Mesothelial cell of epicardium (in vitro differentiated cells): Measurements from ENCODE around the gene APC. TPM values are rescaled to one million over a fixed set of nuclear protein-coding genes. Genes with fewer than 3 reads are reported as not detected.
"Not testable (repeated sequence)": the region's sequence is repeated elsewhere in the genome, so short reads cannot be mapped to it uniquely, and the experiment has no call there.

Experiments used
- DNase-seq, 2 experiments: peaks; one replicate each; pipeline ENCODE4 v3.0.0; 2021; ENCODE audit warnings: low spot score in 2 of 2; ENCODE audit not compliant: unreplicated experiment in 2 of 2
- H3K27ac Mint-ChIP-seq: 2 replicates; pipeline ENCODE4 v1.8.0; 2021; ENCODE audit warnings: mixed read lengths
- H3K27me3 Mint-ChIP-seq: 2 replicates; pipeline ENCODE4 v1.8.0; 2021; ENCODE audit warnings: low read depth, mixed read lengths
- H3K36me3 Mint-ChIP-seq: 2 replicates; pipeline ENCODE4 v1.8.0; 2021; ENCODE audit warnings: mixed read lengths
- H3K4me1 Mint-ChIP-seq: 2 replicates; pipeline ENCODE4 v1.8.0; 2021; ENCODE audit warnings: mixed read lengths
- H3K4me3 Mint-ChIP-seq: 2 replicates; pipeline ENCODE4 v1.8.0; 2021; ENCODE audit warnings: mild to moderate bottlenecking, moderate library complexity, mixed read lengths
- H3K9me3 Mint-ChIP-seq: 2 replicates; pipeline ENCODE4 v1.8.0; 2021; ENCODE audit warnings: mixed read lengths
- CTCF ChIP-seq: fragments of 200-600 bp; sonication (generic); IDR thresholded peaks from one replicate; pipeline ENCODE4 v1.5.0; 2021; ENCODE audit warnings: antibody characterized with exemption; ENCODE audit not compliant: unreplicated experiment
- total RNA-seq: library from RNA; stranded (reverse); gene quantifications from 3 replicates; pipeline ENCODE4 v1.2.1, GENCODE V29; 2021

Gene APC
- total RNA-seq, 1 donor from 2014 or later = 56.3 TPM

DNA sequence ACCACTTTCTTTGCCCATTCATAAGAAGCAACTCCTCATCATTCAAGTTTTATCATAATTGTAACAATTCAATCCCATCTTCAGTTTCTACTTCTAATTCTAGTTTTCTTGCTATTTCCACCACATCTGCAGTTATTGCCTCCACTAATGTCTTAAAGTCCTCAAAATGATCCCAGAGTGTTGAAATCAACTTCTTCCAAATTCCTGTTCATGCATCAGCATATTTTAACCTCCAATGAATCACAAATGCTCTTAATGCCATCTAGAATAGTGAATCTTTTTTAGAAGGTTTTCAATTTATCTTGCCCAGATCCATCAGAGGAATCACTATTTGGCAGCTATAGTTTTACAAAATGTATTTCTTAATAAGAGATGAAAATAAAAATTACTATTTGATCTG is 120.2 kb downstream of the APC start:
- TF ChIP-seq CTCF = no peak
- peaks cover 33% of the 10 kb centered on the region for H3K27me3 Mint-ChIP-seq
- no peak overlapping the region for H3K4me3 Mint-ChIP-seq
- DNase-seq = no peak
- H3K4me1 Mint-ChIP-seq = peaks cover 18% of the 10 kb centered on the region
- H3K9me3 Mint-ChIP-seq = peaks cover 10% of the 10 kb centered on the region
- H3K27ac Mint-ChIP-seq = no peak overlapping the region
- peaks cover 4% of the 10 kb centered on the region for H3K36me3 Mint-ChIP-seq

DNA sequence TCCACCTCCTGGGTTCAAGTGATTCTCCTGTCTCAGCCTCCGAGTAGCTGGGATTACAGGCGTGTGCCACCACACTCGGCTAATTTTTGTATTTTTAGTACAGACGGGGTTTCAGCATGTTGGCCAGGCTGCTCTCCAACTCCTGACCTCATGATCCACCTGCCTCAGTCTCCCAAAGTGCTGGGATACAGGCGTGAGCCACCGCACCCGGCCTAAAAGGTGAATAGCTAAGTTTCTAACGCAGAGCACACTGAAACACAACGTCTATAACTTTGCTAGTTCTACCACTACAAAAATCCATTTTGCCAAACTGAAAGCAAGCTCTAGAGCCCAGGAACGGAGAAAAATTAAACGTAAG is 122.9 kb downstream of the APC start:
- not testable (repeated sequence) for H3K9me3 Mint-ChIP-seq, DNase-seq, H3K36me3 Mint-ChIP-seq
- Mint-ChIP-seq H3K4me3 (peak overlapping the region; percentile 97), H3K27me3 (peaks cover 21% of the 10 kb centered on the region), H3K27ac (peak overlapping the region; percentile 98), H3K4me1 (peaks cover 26% of the 10 kb centered on the region)

- peaks cover 26% of the 10 kb centered on the region for H3K4me1 Mint-ChIP-seq
- H3K36me3 Mint-ChIP-seq = peaks cover 3% of the 10 kb centered on the region
- peak; percentile 70 to 84 for DNase-seq
- TF ChIP-seq CTCF = no peak
- peaks cover 16% of the 10 kb centered on the region for H3K27me3 Mint-ChIP-seq
- no peaks in the 10 kb centered on the region for H3K9me3 Mint-ChIP-seq
- H3K27ac Mint-ChIP-seq = peak within 1 kb of the TSS; percentile 98
- H3K4me3 Mint-ChIP-seq = peak within 1 kb of the TSS; percentile 97
Observed at GRCh38 chr5:112860929-112861637, 123.4 kb downstream of the APC start, which contains the start of gene SRP19. Gene SRP19 (plus strand): TSS chr5:112861287. CDS start chr5:112861377, 90 bp downstream.

DNA sequence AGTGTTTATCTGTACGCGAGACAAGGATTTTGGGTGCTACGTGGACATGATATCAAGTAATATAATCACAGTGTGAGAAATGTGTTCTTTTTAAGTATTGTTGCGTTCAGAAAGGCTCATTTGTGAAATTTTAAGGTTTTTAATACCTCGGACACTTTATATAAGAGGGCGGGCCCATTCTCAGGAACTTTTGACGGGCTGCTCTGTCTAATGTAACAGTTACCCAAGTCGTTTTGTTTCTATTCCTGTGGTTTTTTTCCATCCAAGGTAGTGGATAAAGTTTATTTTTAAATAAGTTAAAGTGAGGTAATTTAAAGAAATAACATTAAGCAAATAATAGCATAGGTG is 123.9 kb downstream of the APC start:
- Mint-ChIP-seq H3K27ac (peak overlapping the region; percentile 98), H3K36me3 (peaks cover 3% of the 10 kb centered on the region), H3K27me3 (peaks cover 10% of the 10 kb centered on the region), H3K9me3 (no peaks in the 10 kb centered on the region), H3K4me1 (peaks cover 26% of the 10 kb centered on the region), H3K4me3 (peak overlapping the region; percentile 97)
- TF ChIP-seq CTCF = no peak
- no peak for DNase-seq

GRCh38 chr5:112862085-112862484 is 124.4 kb downstream of the APC start:
- peaks cover 26% of the 10 kb centered on the region for H3K4me1 Mint-ChIP-seq
- TF ChIP-seq CTCF = no peak
- H3K27ac Mint-ChIP-seq = peak overlapping the region; percentile 98
- no peaks in the 10 kb centered on the region for H3K9me3 Mint-ChIP-seq
- DNase-seq = no peak
- H3K36me3 Mint-ChIP-seq = peaks cover 5% of the 10 kb centered on the region
- H3K4me3 Mint-ChIP-seq = peak overlapping the region; percentile 97
- peaks cover 10% of the 10 kb centered on the region for H3K27me3 Mint-ChIP-seq

- H3K36me3 Mint-ChIP-seq = peaks cover 12% of the 10 kb centered on the region
- no peak for DNase-seq
Observed at GRCh38 chr5:112863549-112863948, 125.9 kb downstream of the APC start.

More at GRCh38 chr5:112863549-112863948, 125.9 kb downstream of the APC start:
- no peak for TF ChIP-seq CTCF
- H3K4me1 Mint-ChIP-seq = peaks cover 26% of the 10 kb centered on the region
- H3K4me3 Mint-ChIP-seq = peak overlapping the region; percentile 39
- no peaks in the 10 kb centered on the region for H3K27me3 Mint-ChIP-seq
- H3K9me3 Mint-ChIP-seq = no peaks in the 10 kb centered on the region
- peak overlapping the region; percentile 67 for H3K27ac Mint-ChIP-seq
